Type B pancreatic cell (in vitro differentiated cells): Measurements from ENCODE around the gene PNO1. TPM values are rescaled to one million over a fixed set of nuclear protein-coding genes. Genes with fewer than 3 reads are reported as not detected.
"Not testable (repeated sequence)": the region's sequence is repeated elsewhere in the genome, so short reads cannot be mapped to it uniquely, and the experiment has no call there.

Experiments
- DNase-seq: peaks from one replicate; pipeline ENCODE4 v3.0.0; 2021; ENCODE audit warnings: mixed read lengths; ENCODE audit not compliant: unreplicated experiment; ENCODE audit errors: extremely low spot score
- H3K27ac Mint-ChIP-seq: 2 replicates; pipeline ENCODE4 v1.8.0; 2021; ENCODE audit warnings: mild to moderate bottlenecking, mixed read lengths
- H3K27me3 Mint-ChIP-seq: 2 replicates; pipeline ENCODE4 v1.8.0; 2021; ENCODE audit warnings: mixed read lengths
- H3K36me3 Mint-ChIP-seq: 2 replicates; pipeline ENCODE4 v1.8.0; 2021; ENCODE audit warnings: mixed read lengths
- H3K4me1 Mint-ChIP-seq: one replicate; pipeline ENCODE4 v1.8.0; 2021; ENCODE audit warnings: mixed read lengths; ENCODE audit not compliant: unreplicated experiment
- H3K4me3 Mint-ChIP-seq: 2 replicates; pipeline ENCODE4 v1.8.0; 2021; ENCODE audit warnings: mild to moderate bottlenecking, mixed read lengths
- H3K9me3 Mint-ChIP-seq: 2 replicates; pipeline ENCODE4 v1.8.0; 2021; ENCODE audit warnings: mixed read lengths
- CTCF ChIP-seq: fragments of 200-600 bp; sonication (generic); conservative IDR thresholded peaks from 2 replicates; pipeline ENCODE4 v1.5.0; 2021; ENCODE audit warnings: antibody characterized with exemption, mild to moderate bottlenecking
- long read RNA-seq: library from polyadenylated mRNA; unstranded; transcript quantifications from one replicate; pipeline ENCODE4 v2.0.0, GENCODE V29; 2020
- total RNA-seq: library from RNA; stranded (reverse); gene quantifications from 2 replicates; pipeline ENCODE4 v1.2.1, GENCODE V29; 2021; ENCODE audit warnings: low replicate concordance

The PNO1 gene
- total RNA-seq: 13.5 and 14.8 TPM in 2 replicates
- long read RNA-seq, transcript PNO1-201 (7 exons, 2,286 nt): major isoform, 91 of 102 reads
- long read RNA-seq, partial matches to known transcripts: 5 of 102 reads
- long read RNA-seq, other reads (novel, unspliced or antisense): 6 of 102 reads

DNA sequence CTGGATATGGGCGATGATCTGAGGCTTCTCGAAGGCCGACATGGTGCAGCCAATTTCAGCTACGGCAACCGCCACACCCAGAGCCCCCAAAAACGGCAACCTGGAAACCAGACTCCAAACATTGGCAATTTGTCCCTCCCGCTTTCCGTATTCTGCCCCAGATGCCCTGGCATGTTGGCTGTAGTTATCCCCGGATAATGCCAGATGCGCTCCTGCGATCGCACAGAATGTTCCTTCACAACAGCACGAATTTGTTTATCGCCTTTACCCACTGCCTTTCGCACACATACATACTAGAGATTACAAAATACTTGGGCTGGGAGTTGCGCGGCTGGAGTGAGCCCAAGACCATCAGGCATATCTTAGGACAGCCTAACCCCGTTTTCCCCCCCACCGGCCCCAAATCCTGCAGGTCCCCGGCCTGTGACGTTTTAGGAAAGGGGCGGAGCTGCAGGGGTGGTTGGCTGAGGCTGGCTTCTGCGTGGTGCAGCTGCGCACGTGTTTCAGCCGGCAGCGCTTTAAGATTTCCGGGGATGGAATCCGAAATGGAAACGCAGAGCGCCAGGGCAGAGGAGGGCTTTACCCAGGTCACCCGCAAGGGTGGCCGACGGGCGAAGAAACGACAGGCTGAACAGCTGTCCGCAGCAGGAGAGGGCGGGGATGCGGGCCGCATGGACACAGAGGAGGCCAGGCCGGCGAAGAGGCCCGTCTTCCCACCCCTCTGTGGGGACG is at the start of gene PNO1:
Gene PNO1 (plus strand): TSS at position 487 of the 732 bp plus-strand sequence. CDS start 47 bp downstream, at position 534.
- peak; percentile 95 for DNase-seq
- Mint-ChIP-seq H3K4me1 (peaks cover 23% of the 10 kb centered on the region), H3K27me3 (no peaks in the 10 kb centered on the region), H3K4me3 (peak within 1 kb of the TSS; percentile 98), H3K27ac (peak within 1 kb of the TSS; percentile 100), H3K36me3 (peaks cover 22% of the 10 kb centered on the region), H3K9me3 (no peaks in the 10 kb centered on the region)
- TF ChIP-seq CTCF: peak; percentile 45

GRCh38 chr2:68108120-68108519 is 49.6 kb upstream of the PNO1 start:
- no peaks in the 10 kb centered on the region for H3K4me1 Mint-ChIP-seq
- H3K36me3 Mint-ChIP-seq: no peaks in the 10 kb centered on the region
- H3K27ac Mint-ChIP-seq: no peak overlapping the region
- no peaks in the 10 kb centered on the region for H3K27me3 Mint-ChIP-seq
- no peak for DNase-seq
- TF ChIP-seq CTCF: no peak
- no peak overlapping the region for H3K4me3 Mint-ChIP-seq
- no peaks in the 10 kb centered on the region for H3K9me3 Mint-ChIP-seq

- H3K27ac Mint-ChIP-seq: no peak overlapping the region
- no peaks in the 10 kb centered on the region for H3K4me1 Mint-ChIP-seq
- H3K36me3 Mint-ChIP-seq: no peaks in the 10 kb centered on the region
- TF ChIP-seq CTCF: no peak
- no peak overlapping the region for H3K4me3 Mint-ChIP-seq
- H3K27me3 Mint-ChIP-seq: no peaks in the 10 kb centered on the region
- H3K9me3 Mint-ChIP-seq: no peaks in the 10 kb centered on the region
- no peak for DNase-seq
Observed at GRCh38 chr2:68110102-68110501, 47.6 kb upstream of the PNO1 start.

DNA sequence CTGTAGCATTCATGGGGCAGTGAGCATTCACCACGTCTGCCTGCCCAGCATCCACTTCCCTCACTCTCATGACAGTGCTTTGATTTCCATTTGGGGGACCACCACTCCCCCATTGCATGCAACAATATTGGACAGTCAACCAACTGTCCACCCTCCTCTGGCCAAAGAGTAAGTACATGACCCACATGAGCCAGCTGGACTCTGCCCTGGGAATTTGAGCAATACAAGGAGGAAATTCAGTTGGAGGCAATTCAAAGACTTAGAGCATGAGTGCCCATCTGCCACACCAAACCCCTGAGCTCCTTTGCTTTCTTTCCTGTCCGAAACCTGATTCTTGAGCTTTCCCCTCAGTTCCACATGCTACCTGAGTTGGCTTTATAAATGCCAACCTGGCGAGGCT is 41.7 kb upstream of the PNO1 start:
- peaks cover 2% of the 10 kb centered on the region for H3K4me1 Mint-ChIP-seq
- DNase-seq: no peak
- H3K36me3 Mint-ChIP-seq: no peaks in the 10 kb centered on the region
- H3K9me3 Mint-ChIP-seq: no peaks in the 10 kb centered on the region
- no peak overlapping the region for H3K27ac Mint-ChIP-seq
- TF ChIP-seq CTCF: no peak
- H3K4me3 Mint-ChIP-seq: no peak overlapping the region
- H3K27me3 Mint-ChIP-seq: no peaks in the 10 kb centered on the region

DNA sequence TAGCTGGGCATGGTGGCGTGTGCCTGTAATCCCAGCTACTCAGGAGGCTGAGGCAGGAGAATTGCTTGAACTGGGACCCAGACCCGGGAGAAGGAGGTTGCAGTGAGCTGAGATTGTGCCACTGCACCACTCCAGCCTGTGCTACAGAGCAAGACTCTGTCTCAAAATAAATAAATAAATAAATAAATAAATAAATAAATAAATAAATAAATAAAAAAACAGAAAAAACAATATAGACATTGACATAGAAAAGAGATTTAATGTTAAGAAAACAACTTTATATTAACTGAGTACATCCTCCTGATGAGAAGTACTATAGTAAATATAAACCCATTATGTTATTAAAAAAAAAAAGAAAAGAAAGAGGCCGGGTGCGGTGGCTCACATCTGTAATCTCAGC is 39.8 kb upstream of the PNO1 start:
- H3K9me3 Mint-ChIP-seq, H3K27ac Mint-ChIP-seq, DNase-seq, H3K27me3 Mint-ChIP-seq, H3K36me3 Mint-ChIP-seq, H3K4me3 Mint-ChIP-seq: not testable (repeated sequence)
- peaks cover 17% of the 10 kb centered on the region for H3K4me1 Mint-ChIP-seq

DNA sequence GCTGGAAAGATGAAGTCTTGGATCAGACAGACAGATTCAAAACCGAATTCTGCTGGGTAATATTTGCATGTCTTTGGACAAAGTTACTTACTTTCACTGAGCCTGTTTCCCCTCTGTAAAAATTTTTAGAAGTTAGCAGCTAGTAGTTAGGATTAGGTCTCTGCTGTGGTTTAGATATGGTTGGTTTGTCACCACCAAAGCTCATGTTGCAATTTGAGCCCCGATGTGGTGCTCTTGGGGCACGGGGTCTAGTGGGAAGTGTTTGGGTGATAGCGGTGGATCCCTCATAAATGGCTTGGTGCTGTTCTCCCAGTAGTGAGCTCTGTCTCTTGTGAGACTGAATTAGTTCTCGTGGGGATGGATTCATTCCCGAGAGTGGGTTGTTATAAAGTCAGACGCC is 38.9 kb upstream of the PNO1 start:
- TF ChIP-seq CTCF: no peak
- no peak overlapping the region for H3K4me3 Mint-ChIP-seq
- no peaks in the 10 kb centered on the region for H3K27me3 Mint-ChIP-seq
- H3K36me3 Mint-ChIP-seq: no peaks in the 10 kb centered on the region
- H3K4me1 Mint-ChIP-seq: peaks cover 20% of the 10 kb centered on the region
- DNase-seq: no peak
- no peaks in the 10 kb centered on the region for H3K9me3 Mint-ChIP-seq
- H3K27ac Mint-ChIP-seq: no peak overlapping the region
